Vagina (tissue), 2 donors: Measurements from ENCODE around the gene ANAPC5.

Experiments used
- POLR2A ChIP-seq, 2 donors: fragments of 450-650 bp; IDR thresholded peaks; one replicate each; pipeline ENCODE4 v1.6.1; 2017; ENCODE audit warnings: antibody characterized with exemption in 2 of 2, mild to moderate bottlenecking in 2 of 2, moderate library complexity in 2 of 2
- POLR2AphosphoS5 ChIP-seq, 2 donors: sonication (generic); formaldehyde crosslinking; IDR thresholded peaks; one replicate each; pipeline ENCODE4 v1.9.0; 2017; ENCODE audit warnings: antibody characterized with exemption in 2 of 2, mild to moderate bottlenecking in 2 of 2, low read depth in 1 of 2; ENCODE audit not compliant: insufficient read depth in 1 of 2
- TF ChIP-seq, protein P1 (sequence below), 3 experiments: fragments of 450-650 bp in 2 of 3; fragments of 200-600 bp in 1 of 3; sonication (generic) in 1 of 3; IDR thresholded peaks; one replicate each; pipeline ENCODE4 v1.5.1; 2017 to 2019; ENCODE audit warnings: antibody characterized with exemption in 3 of 3, mild to moderate bottlenecking in 2 of 3, moderate library complexity in 2 of 3

DNA sequence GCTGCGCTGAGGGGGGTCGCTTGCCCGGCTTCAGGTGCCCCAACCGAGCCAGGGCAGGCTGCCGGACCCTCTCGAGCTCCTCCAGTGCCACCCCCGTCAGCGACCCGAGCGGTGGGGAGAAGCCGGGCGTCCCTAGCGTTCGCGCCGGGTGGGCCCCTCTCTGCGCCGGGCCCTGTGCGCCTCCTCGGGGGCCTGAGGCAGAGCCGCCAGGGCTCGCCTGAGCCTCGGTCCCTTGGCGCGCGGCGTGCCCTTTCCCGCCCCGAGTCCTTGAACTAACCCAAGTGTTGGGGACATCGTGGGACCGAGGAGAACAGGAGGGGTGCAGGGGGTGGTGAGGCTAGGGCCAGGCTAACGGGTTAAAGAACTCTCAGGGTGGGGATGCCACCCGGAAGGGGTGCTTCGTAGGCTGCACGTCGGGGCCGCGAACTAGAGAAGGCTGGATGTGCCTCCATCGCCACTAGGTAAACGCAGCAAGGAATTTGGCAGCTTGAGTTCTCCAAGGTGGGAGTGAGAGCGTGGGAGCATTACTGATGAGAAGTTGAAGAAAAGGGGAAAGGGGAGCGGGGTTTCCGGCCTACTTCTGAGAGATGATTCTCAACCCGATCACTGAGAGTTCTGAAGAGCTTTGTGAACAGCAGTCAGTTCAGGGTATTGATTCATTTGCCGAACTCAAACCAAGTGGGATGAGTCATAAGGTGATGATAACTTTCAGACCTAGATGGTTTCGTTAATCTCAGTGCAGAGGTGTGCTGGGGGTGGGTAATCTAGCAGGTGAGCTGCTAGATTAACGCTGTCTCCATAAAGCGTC, 48.3 kb upstream of the ANAPC5 start:
- TF ChIP-seq, protein P1, sequence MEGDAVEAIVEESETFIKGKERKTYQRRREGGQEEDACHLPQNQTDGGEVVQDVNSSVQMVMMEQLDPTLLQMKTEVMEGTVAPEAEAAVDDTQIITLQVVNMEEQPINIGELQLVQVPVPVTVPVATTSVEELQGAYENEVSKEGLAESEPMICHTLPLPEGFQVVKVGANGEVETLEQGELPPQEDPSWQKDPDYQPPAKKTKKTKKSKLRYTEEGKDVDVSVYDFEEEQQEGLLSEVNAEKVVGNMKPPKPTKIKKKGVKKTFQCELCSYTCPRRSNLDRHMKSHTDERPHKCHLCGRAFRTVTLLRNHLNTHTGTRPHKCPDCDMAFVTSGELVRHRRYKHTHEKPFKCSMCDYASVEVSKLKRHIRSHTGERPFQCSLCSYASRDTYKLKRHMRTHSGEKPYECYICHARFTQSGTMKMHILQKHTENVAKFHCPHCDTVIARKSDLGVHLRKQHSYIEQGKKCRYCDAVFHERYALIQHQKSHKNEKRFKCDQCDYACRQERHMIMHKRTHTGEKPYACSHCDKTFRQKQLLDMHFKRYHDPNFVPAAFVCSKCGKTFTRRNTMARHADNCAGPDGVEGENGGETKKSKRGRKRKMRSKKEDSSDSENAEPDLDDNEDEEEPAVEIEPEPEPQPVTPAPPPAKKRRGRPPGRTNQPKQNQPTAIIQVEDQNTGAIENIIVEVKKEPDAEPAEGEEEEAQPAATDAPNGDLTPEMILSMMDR (IDR thresholded peaks at IDR 0.05), result no peak
- peak in 1 of 2 donors; percentile 43 for TF ChIP-seq POLR2AphosphoS5 (IDR thresholded peaks at IDR 0.05; ENCODE audit: insufficient read depth in 1 of 2, low read depth in 1 of 2)
- no peak for TF ChIP-seq POLR2A (IDR thresholded peaks at IDR 0.05)
